NCI-H187 (cell line): ENCODE measurements around the gene KCNJ14.
"Not testable (repeated sequence)": the region's sequence is repeated elsewhere in the genome, so short reads cannot be mapped to it uniquely, and the experiment has no call there.

Experiments used
- DNase-seq, 2 experiments: peaks; one replicate each; lab custom pipeline; 2025; lab: John Stamatoyannopoulos, UW

KCNJ14 gene

GRCh38 chr19:48488478-48488877 lies 33.1 kb downstream of the KCNJ14 start:
- DNase-seq: not testable (repeated sequence)

- peak; percentile 57 to 74 for DNase-seq
Measured at GRCh38 chr19:48489608-48490216, 34.3 kb downstream of the KCNJ14 start.

GRCh38 chr19:48490981-48491792 lies 35.8 kb downstream of the KCNJ14 start:
- DNase-seq: peak; percentile 36 to 72

GRCh38 chr19:48491793-48492123 lies 36.4 kb downstream of the KCNJ14 start:
- DNase-seq: no peak

GRCh38 chr19:48492925-48493717 lies 37.7 kb downstream of the KCNJ14 start:
- peak; percentile 98 to 100 for DNase-seq

GRCh38 chr19:48493718-48494401 lies 38.5 kb downstream of the KCNJ14 start:
- DNase-seq: no peak

- DNase-seq: no peak
Measured at GRCh38 chr19:48495396-48495795, 40.0 kb downstream of the KCNJ14 start.

GRCh38 chr19:48496959-48497727 lies 41.8 kb downstream of the KCNJ14 start:
- no peak for DNase-seq

DNA sequence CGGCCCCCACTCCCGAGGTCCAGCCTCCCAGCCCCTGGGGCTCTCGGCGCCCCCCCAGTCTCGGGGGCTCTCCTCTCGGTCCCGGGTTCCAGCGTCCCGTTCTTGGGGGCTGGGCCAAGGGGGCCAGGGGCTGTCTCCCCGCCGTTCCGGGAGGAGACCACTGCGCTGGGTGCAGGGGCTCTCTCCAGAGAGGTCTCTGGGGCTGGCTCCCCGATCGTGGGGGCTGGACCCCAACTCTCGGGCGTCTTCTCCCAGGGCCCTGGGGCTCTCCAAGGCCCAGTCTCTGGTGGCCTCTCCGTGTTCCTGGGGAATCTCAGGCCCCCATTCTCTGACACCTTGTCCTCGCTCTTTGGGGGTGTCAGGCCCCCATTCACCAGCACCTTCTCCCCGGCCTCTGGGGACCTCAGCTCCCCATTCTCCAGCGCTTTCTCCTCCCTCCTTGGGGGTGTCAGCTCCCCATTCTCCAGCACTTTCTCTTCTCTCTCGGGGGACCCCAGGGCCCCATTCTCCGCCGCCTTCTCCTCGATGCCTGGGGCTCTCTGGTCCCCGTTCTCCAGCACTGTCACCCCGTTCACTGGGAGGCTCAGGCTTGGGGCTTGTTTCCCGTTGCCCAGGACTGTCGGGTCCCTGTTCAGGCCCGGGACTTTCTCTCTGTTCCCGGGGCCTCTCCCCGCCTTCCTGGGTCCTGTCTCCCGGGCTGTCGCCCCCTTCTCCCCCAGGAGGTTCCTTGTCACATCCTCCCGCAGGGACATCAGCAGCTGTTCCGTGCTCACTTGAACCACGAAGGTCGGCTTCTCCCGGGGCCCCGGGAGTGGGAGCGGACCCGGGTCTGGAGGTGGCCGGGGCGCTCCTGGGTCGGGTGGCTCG lies 42.6 kb downstream of the KCNJ14 start:
- DNase-seq: no peak

- DNase-seq: no peak
Measured at GRCh38 chr19:48498595-48499311, 43.4 kb downstream of the KCNJ14 start.

GRCh38 chr19:48499316-48500090 lies 44.1 kb downstream of the KCNJ14 start:
- no peak for DNase-seq

- no peak for DNase-seq
Measured at GRCh38 chr19:48500830-48501493, 45.6 kb downstream of the KCNJ14 start.

DNA sequence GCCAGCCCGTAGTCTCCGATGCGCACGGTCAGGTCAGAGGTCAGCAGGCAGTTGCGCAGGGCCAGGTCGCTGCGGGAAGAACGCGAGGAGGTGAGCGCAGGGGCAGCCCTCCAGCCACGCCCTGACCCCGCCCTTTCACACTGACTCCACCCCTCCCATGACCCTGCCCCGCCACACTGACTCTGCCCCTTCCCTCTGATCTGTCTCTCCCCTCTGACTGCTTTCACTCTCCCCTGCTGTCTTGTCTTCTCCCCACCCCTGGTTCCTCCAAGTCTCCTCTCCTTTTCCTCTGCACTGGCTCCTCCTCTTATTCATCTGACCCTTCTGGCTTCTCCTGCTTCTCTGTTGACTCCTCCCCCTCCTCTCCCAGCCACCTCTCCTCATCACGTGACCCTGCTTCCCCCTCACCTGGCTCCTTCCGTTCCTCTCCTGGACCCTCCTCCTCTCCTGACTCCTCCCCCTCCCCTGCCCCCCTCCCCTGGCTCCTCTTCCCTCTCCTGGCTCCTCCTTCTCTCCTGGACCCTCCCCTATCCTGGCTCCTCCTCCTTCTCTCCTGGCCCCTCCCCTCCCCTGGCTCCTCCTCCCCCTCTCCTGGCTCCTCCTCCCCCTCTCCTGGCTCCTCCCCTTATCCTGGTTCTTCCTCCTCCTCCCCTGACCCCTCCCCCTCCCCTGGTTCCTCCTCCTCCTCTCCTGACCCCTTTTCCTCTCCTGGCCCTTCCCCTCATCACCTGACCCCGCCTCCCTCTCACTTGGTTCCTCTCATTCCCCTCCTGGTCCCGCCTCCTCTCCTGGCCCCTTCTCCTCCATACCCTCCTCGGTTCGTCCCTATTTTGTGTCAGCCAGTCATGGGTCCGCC lies 46.3 kb downstream of the KCNJ14 start:
- peak; percentile 99 to 100 for DNase-seq

DNA sequence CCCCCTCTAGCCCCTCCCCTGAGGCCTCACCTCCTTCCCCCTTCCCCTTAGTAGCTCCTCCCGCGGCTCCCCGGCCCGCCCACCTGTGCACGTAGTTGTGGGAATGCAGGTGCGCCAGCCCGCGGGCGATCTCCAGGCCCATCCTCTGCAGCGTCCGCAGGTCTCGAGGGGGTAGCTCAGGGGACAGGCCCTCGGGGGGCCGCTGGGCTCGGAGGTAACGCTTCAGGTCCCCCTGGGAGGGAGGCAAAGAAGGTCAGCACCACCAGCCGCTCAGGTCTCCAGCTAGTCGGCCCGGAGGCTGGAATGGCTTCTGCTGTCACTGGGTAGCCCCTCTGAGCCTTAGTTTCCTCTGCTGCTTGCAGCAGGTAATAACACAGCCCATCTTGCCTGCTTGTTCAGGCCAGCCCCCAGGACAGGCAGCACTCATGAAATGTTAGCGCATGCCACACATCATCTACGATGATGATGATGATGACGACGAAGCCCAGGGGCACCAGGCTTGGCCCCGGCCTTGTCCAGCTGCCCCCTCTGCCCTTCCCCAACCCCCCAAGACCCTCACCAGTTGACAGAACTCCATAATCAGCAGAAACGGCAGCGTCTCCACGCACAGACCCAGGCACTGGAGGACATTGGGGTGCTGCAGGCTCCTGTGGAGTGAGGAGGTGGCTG lies 47.1 kb downstream of the KCNJ14 start:
- no peak for DNase-seq

DNA sequence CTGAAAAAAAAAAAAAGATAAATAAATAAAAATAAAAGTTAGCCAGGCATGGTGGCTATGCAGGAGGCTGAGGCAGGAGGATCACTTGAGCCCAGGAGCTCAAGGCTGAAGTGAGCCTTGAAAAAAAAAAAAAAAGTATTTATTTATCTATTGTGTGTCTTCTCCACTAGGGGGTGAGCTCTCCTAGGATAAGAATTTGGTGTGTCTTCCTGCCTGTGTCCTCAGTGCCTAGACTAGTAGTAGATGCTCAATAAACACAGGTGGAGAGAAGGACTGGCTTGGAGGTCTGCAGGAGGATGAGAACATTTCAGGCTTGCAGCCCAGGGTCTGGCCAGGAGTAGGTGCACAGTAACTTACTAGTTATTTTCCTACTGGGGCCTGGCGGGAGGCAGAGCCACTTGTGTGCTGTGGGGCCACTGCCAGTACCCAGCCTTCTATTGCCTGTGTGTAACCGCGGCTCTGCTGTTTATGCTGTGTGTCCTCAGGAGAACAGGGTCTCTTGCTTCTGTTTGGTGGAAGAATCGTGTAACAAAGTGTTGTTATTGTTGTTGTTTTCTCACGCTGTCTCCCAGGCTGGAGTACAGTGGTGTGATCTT lies 50.9 kb downstream of the KCNJ14 start:
- peak in 1 of 2 experiments; percentile 26 for DNase-seq

- DNase-seq: no peak
Measured at GRCh38 chr19:48507911-48508439, 52.6 kb downstream of the KCNJ14 start.
